Measurements from ENCODE around the gene ZDHHC24.

The ZDHHC24 gene

GRCh38 chr11:66476841-66477251 is 69.0 kb downstream of the ZDHHC24 start:
- Histone ChIP-seq H3K4me1 (ENCODE audit: control insufficient read depth in 1 of 2, insufficient read depth in 1 of 2, low read depth in 1 of 2, low read length in 1 of 2) (peaks cover 19 to 20% of the 10 kb centered on the region in 2 experiments), H3K36me3 (no peaks in the 10 kb centered on the region)

DNA sequence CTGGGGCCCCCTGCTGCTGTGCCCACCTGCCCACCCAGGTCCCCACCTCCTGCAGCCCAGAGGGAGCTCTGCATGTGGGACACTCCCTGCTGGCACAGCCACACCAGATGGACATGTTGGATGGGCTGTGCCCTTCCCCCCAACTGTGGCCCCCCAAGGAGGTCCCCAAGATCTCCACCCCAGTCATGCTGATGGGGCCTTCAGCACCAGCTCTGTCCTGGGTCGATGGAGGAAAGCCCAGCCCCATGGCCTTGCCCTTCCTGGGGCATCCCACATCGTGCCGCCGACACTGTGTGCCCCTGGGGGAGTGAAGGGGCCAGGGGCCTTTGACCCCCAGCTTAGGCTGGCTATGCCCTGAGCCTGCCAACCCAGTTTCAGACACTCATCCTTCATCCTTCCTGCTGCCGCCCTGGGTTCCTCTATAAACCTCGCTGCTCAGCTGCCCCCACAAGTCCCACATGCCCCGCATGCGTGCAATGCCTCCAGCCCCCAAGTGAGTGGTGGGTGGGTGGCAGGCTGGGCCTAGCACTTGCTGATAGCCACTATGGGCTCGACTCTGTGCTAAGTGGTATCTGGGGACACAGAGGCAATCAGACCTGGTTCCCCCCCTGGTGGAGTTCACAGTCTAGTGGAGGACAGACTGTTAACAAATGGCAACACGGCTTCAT is 69.5 kb downstream of the ZDHHC24 start:
- no peaks in the 10 kb centered on the region for H3K36me3 ChIP-seq
- H3K27me3 ChIP-seq = no peaks in the 10 kb centered on the region
- H3K9me3 ChIP-seq = no peaks in the 10 kb centered on the region
- no peak overlapping the region for H3K4me3 ChIP-seq (ENCODE audit: low read depth in 1 of 2, low read length in 1 of 2)
- peaks cover 19 to 20% of the 10 kb centered on the region in 2 experiments for H3K4me1 ChIP-seq (ENCODE audit: control insufficient read depth in 1 of 2, insufficient read depth in 1 of 2, low read depth in 1 of 2, low read length in 1 of 2)
- no peak overlapping the region for H3K27ac ChIP-seq
- no peak for TF ChIP-seq CTCF (IDR thresholded peaks at IDR 0.05)

More at GRCh38 chr11:66476841-66477251, 69.0 kb downstream of the ZDHHC24 start:
- H3K27me3 ChIP-seq = no peaks in the 10 kb centered on the region
- no peaks in the 10 kb centered on the region for H3K9me3 ChIP-seq
- H3K27ac ChIP-seq = no peak overlapping the region
- H3K4me3 ChIP-seq (ENCODE audit: low read depth in 1 of 2, low read length in 1 of 2) = no peak overlapping the region
- no peak for TF ChIP-seq CTCF (IDR thresholded peaks at IDR 0.05)

- no peaks in the 10 kb centered on the region for H3K36me3 ChIP-seq
- H3K9me3 ChIP-seq = no peaks in the 10 kb centered on the region
- no peaks in the 10 kb centered on the region for H3K27me3 ChIP-seq
- no peak for TF ChIP-seq CTCF (IDR thresholded peaks at IDR 0.05)
- H3K27ac ChIP-seq = no peak overlapping the region
- H3K4me3 ChIP-seq (ENCODE audit: low read depth in 1 of 2, low read length in 1 of 2) = no peak overlapping the region
- H3K4me1 ChIP-seq (ENCODE audit: control insufficient read depth in 1 of 2, insufficient read depth in 1 of 2, low read depth in 1 of 2, low read length in 1 of 2) = peaks cover 14 to 15% of the 10 kb centered on the region in 2 experiments
These were observed 70.3 kb downstream of the ZDHHC24 start for GRCh38 chr11:66475349-66476172.

DNA sequence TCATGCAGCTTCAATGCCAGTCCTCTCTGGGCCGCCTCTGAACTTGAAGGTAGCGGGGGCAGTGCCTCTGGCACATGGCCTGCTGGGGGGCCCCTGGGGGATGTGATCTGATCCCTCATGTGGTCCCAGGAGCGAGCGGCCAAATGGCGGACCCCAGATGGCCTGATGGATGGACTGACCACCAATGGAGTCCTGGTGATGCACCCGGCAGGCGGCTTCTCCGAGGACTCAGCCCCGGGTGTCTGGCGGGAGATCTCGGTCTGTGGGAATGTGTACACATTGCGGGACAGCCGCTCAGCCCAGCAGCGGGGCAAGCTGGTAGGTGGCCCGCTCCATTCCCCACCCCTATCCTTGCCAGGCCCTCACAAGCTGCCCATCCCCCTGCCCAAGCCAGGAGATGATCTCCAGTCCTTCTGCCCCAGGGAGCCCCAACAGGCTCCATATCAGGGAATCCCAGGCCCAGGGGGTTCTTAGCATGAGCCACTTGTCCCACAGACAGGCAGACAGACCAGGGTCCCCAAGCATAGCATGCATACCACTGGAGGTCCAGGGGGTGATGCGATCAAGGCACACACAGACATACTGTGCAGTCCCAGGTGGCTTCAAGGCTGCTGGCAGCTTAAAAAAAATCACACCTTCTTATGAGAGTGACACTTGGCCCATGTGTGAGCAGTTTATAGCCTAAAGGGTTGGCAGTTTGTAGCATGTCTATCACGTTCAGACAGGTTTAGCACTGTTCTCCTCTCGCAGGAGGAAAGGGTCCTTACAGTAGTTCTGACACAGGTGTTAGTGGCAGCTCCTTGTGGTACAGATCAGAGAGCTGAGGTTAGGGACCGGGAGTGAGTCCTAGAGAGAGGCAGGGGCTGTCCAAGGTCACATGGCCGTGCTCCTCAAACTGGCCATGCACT is 72.0 kb downstream of the ZDHHC24 start:
- no peak overlapping the region for H3K4me3 ChIP-seq (ENCODE audit: low read depth in 1 of 2, low read length in 1 of 2)
- TF ChIP-seq CTCF (IDR thresholded peaks at IDR 0.05) = no peak
- peaks cover 5% of the 10 kb centered on the region for H3K27me3 ChIP-seq
- H3K27ac ChIP-seq = no peak overlapping the region
- H3K36me3 ChIP-seq = no peaks in the 10 kb centered on the region
- no peaks in the 10 kb centered on the region for H3K9me3 ChIP-seq
- peaks cover under 1% of the 10 kb centered on the region in 2 experiments for H3K4me1 ChIP-seq (ENCODE audit: control insufficient read depth in 1 of 2, insufficient read depth in 1 of 2, low read depth in 1 of 2, low read length in 1 of 2)

GRCh38 chr11:66473167-66473566 is 72.7 kb downstream of the ZDHHC24 start:
- TF ChIP-seq CTCF (IDR thresholded peaks at IDR 0.05) = no peak
- Histone ChIP-seq H3K9me3 (no peaks in the 10 kb centered on the region), H3K4me1 (ENCODE audit: control insufficient read depth in 1 of 2, insufficient read depth in 1 of 2, low read depth in 1 of 2, low read length in 1 of 2) (no peaks in the 10 kb centered on the region), H3K4me3 (ENCODE audit: low read depth in 1 of 2, low read length in 1 of 2) (no peak overlapping the region), H3K27ac (no peak overlapping the region), H3K36me3 (no peaks in the 10 kb centered on the region), H3K27me3 (peaks cover 12% of the 10 kb centered on the region)

All from neutrophil (primary cell).